PC-9 (cell line): ENCODE data around the gene KIF1C. TPM values are rescaled to one million over a fixed set of nuclear protein-coding genes. Genes with fewer than 3 reads are reported as not detected.

ENCODE experiments used
- BruUV-seq: library from RNA; stranded (reverse); fragments of 400-500 nt; replicated peaks from 2 replicates; lab custom pipeline; 2021; lab: Mats Ljungman, UMichigan
- CTCF ChIA-PET: fragments of 300-600 bp; sonication (Branson Sonifier 250); formaldehyde crosslinking; loops from one replicate; lab custom pipeline; 2022; ENCODE audit warnings: antibody characterized with exemption; lab: Charles Lee
- POLR2A ChIA-PET: fragments of 300-600 bp; sonication (Branson Sonifier 250); formaldehyde crosslinking; loops from one replicate; lab custom pipeline; 2022; ENCODE audit warnings: antibody characterized with exemption; ENCODE audit not compliant: unreplicated experiment; lab: Charles Lee
- DNase-seq, 2 experiments: peaks; one replicate each; pipeline versions ENCODE4 v3.0.0 to v3.0.0-alpha.2; 2015 to 2022; ENCODE audit warnings: mixed read lengths in 1 of 2
- H2AFZ ChIP-seq: fragments of 200-600 bp; sonication (generic); 2 replicates; pipeline ENCODE4 v1.8.1; 2017; ENCODE audit warnings: antibody characterized with exemption
- H3F3A ChIP-seq: fragments of 200-600 bp; sonication (generic); 2 replicates; pipeline ENCODE4 v1.8.1; 2017; ENCODE audit warnings: antibody characterized with exemption, mild to moderate bottlenecking, low read depth; ENCODE audit not compliant: insufficient read depth
- H3K27ac ChIP-seq: fragments of 200-600 bp; sonication (generic); 2 replicates; pipeline ENCODE4 v1.6.1; 2016; ENCODE audit warnings: mixed run types
- H3K27me3 ChIP-seq: fragments of 200-600 bp; sonication (generic); 2 replicates; pipeline ENCODE4 v1.6.1; 2016; ENCODE audit warnings: low read depth, mixed run types; ENCODE audit not compliant: insufficient read depth
- H3K36me3 ChIP-seq: fragments of 200-600 bp; sonication (generic); 2 replicates; pipeline ENCODE4 v1.6.1; 2016; ENCODE audit warnings: low read depth, mixed run types
- H3K4me1 ChIP-seq: fragments of 200-600 bp; sonication (generic); replicated peaks from 2 replicates; pipeline ENCODE4 v1.6.1; 2016; ENCODE audit warnings: mixed run types; ENCODE audit not compliant: insufficient read depth
- H3K4me2 ChIP-seq: fragments of 200-600 bp; sonication (generic); 2 replicates; pipeline ENCODE4 v1.6.1; 2017; ENCODE audit warnings: mixed run types
- H3K4me3 ChIP-seq: fragments of 200-600 bp; sonication (generic); 2 replicates; pipeline ENCODE4 v1.6.1; 2016; ENCODE audit warnings: mixed run types
- H3K79me2 ChIP-seq: fragments of 200-600 bp; sonication (generic); 2 replicates; pipeline ENCODE4 v1.6.1; 2017; ENCODE audit warnings: low read depth, mixed run types
- H3K9me2 ChIP-seq: fragments of 200-600 bp; sonication (generic); 2 replicates; pipeline ENCODE4 v1.8.1; 2017; ENCODE audit warnings: mild to moderate bottlenecking; ENCODE audit not compliant: insufficient read depth
- H3K9me3 ChIP-seq: fragments of 200-600 bp; sonication (generic); 2 replicates; pipeline ENCODE4 v1.8.1; 2016; ENCODE audit warnings: low read depth; ENCODE audit not compliant: insufficient read depth
- H4K20me1 ChIP-seq: fragments of 200-600 bp; sonication (generic); 2 replicates; pipeline ENCODE4 v1.8.1; 2017; ENCODE audit not compliant: insufficient read depth
- EZH2 ChIP-seq: fragments of 200-600 bp; sonication (generic); IDR thresholded peaks from 2 replicates; pipeline ENCODE4 v1.8.0; 2017; ENCODE audit warnings: antibody characterized with exemption, low read depth
- intact Hi-C: fragments of 100-400 bp; cut with micrococcal nuclease; formaldehyde crosslinking; loops from one replicate; pipeline ENCODE4 v1.10.0; 2022; ENCODE audit not compliant: unreplicated experiment
- total RNA-seq: library from RNA; stranded (reverse); gene quantifications from 2 replicates; pipeline ENCODE4 v1.2.3, GENCODE V29; 2021
- TF ChIP-seq, protein P1 (sequence below): fragments of 200-600 bp; sonication (generic); conservative IDR thresholded peaks from 2 replicates; pipeline ENCODE4 v1.6.1; 2017; ENCODE audit warnings: mixed run types, antibody characterized with exemption, mild to moderate bottlenecking, moderate library complexity

KIF1C gene
- total RNA-seq, 1 experiment from 2014 or later, result 215 TPM

DNA sequence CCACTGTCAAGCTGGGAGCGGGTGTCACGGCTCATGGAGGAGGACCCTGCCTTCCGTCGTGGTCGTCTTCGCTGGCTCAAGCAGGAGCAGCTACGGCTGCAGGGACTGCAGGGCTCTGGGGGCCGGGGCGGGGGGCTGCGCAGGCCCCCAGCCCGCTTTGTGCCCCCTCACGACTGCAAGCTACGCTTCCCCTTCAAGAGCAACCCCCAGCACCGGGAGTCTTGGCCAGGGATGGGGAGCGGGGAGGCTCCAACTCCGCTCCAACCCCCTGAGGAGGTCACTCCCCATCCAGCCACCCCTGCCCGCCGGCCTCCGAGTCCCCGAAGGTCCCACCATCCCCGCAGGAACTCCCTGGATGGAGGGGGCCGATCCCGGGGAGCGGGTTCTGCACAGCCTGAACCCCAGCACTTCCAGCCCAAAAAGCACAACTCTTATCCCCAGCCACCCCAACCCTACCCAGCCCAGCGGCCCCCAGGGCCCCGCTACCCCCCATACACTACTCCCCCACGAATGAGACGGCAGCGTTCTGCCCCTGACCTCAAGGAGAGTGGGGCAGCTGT lies 25.9 kb downstream of the KIF1C start:
- no peak for DNase-seq
- Histone ChIP-seq H3K36me3 (0 out of 2 replicates have a peak, but pooled peaks cover 7% of the 10 kb centered on the region), H3K4me3 (no peak overlapping the region), H3K27ac (no peak overlapping the region), H4K20me1 (no peaks in the 10 kb centered on the region), H3K27me3 (no peaks in the 10 kb centered on the region), H3K9me3 (no peaks in the 10 kb centered on the region), H2AFZ (no peak overlapping the region), H3K4me2 (no peak overlapping the region), H3F3A (peaks cover 19% of the 10 kb centered on the region; the same call in 1 of the 2 replicates), H3K9me2 (no peaks in the 10 kb centered on the region), H3K79me2 (no peaks in the 10 kb centered on the region), H3K4me1 (peaks cover 12% of the 10 kb centered on the region; the same call in 1 of the 2 replicates)
- TF ChIP-seq, protein P1, sequence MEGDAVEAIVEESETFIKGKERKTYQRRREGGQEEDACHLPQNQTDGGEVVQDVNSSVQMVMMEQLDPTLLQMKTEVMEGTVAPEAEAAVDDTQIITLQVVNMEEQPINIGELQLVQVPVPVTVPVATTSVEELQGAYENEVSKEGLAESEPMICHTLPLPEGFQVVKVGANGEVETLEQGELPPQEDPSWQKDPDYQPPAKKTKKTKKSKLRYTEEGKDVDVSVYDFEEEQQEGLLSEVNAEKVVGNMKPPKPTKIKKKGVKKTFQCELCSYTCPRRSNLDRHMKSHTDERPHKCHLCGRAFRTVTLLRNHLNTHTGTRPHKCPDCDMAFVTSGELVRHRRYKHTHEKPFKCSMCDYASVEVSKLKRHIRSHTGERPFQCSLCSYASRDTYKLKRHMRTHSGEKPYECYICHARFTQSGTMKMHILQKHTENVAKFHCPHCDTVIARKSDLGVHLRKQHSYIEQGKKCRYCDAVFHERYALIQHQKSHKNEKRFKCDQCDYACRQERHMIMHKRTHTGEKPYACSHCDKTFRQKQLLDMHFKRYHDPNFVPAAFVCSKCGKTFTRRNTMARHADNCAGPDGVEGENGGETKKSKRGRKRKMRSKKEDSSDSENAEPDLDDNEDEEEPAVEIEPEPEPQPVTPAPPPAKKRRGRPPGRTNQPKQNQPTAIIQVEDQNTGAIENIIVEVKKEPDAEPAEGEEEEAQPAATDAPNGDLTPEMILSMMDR, result no peak
- TF ChIP-seq EZH2, result no peak
- ChIA-PET POLR2A (interaction anchor here (0.6 to 0.7 kb wide), 2 partner anchors 12 to 17 kb away, joined by 3 to 16 read pairs; no protein-coding TSS in a partner anchor), CTCF (no interaction called here)
- intact Hi-C loops, result no loop called here
- no TSS peak for BruUV-seq

DNA sequence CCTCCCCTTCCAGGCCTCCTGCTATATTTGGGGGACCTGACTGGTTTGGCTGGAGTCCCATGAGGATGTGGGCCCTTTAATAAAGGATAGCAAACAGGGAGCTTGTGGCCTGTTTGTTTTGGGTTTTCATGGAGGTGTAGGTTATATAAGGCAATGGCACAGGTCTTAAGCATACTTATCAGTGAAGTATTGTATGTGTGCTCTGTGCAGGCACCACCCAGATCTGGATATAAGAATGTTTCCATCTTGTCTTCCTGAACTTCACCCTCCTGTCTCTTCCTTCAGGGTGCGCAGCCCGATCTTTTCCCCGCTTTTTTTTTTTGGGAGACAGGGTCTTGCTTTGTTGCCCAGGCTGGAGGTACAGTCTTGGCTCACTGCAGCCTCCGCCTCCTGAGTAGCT lies 26.9 kb downstream of the KIF1C start:
- intact Hi-C loops, result no loop called here
- Histone ChIP-seq H3K79me2 (no peaks in the 10 kb centered on the region), H3K27me3 (no peaks in the 10 kb centered on the region), H3K9me3 (no peaks in the 10 kb centered on the region), H3K4me1 (peaks cover 12% of the 10 kb centered on the region; the same call in 1 of the 2 replicates), H3F3A (peaks cover 19% of the 10 kb centered on the region; the same call in 1 of the 2 replicates), H3K27ac (no peak overlapping the region), H3K9me2 (no peaks in the 10 kb centered on the region), H2AFZ (no peak overlapping the region), H3K36me3 (0 out of 2 replicates have a peak, but pooled peaks cover 7% of the 10 kb centered on the region), H3K4me3 (no peak overlapping the region), H4K20me1 (no peaks in the 10 kb centered on the region), H3K4me2 (no peak overlapping the region)
- ChIA-PET CTCF (no interaction called here), POLR2A (no interaction called here)
- no TSS peak for BruUV-seq
- no peak for DNase-seq
- no peak for TF ChIP-seq EZH2
- TF ChIP-seq, protein P1, result no peak

DNA sequence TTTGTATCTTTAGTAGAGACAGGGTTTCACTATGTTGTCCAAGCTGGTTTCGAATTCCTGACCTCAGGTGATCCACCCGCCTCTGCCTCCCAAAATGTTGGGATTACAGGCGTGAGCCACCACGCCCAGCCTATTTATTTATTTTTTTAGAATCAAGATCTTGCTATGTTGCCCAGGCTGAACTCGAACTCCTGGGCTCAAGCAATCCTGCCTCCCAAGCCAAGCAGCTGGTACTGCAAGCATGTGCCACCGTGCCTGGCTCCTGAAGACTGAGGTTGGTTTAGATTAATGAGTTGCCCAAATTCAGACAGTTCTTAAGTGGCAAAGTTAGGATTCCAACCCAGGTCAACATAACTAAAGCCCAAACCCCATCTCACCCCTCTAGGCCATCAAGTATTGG lies 29.5 kb downstream of the KIF1C start:
- intact Hi-C loops, result no loop called here
- Histone ChIP-seq H2AFZ (no peak overlapping the region), H3K79me2 (no peaks in the 10 kb centered on the region), H3K36me3 (no peaks in the 10 kb centered on the region), H4K20me1 (no peaks in the 10 kb centered on the region), H3K27me3 (no peaks in the 10 kb centered on the region), H3F3A (peaks cover 19% of the 10 kb centered on the region), H3K4me1 (peaks cover 15% of the 10 kb centered on the region; the same call in 1 of the 2 replicates), H3K9me2 (no peaks in the 10 kb centered on the region), H3K4me3 (no peak overlapping the region), H3K9me3 (no peaks in the 10 kb centered on the region), H3K4me2 (no peak overlapping the region), H3K27ac (no peak overlapping the region)
- POLR2A ChIA-PET, result interaction anchor here (0.6 to 0.7 kb wide), 2 partner anchors 23 to 82 kb away, joined by 3 to 13 read pairs; no protein-coding TSS in a partner anchor
- CTCF ChIA-PET, result interaction anchor here (0.6 kb wide), 1 partner anchor 17 kb away, joined by 5 read pairs; no protein-coding TSS in a partner anchor
- no TSS peak for BruUV-seq
- no peak for DNase-seq
- no peak for TF ChIP-seq EZH2
- TF ChIP-seq, protein P1, result no peak
